Myocyte (in vitro differentiated cells): Measurements from ENCODE around the gene C10orf62. TPM values are rescaled to one million over a fixed set of nuclear protein-coding genes. Genes with fewer than 3 reads are reported as not detected.
"Not testable (repeated sequence)": the region's sequence is repeated elsewhere in the genome, so short reads cannot be mapped to it uniquely, and the experiment has no call there.

Source experiments
- DNase-seq: peaks from one replicate; pipeline ENCODE4 v3.0.0-alpha.2; 2012; ENCODE audit warnings: low read depth
- polyA plus RNA-seq: library from polyadenylated mRNA; unstranded; fragments of >200 nt; gene quantifications from one replicate; pipeline ENCODE4 v1.2.1, GENCODE V29; 2012; ENCODE audit warnings: missing spikeins
- total RNA-seq: library from RNA; depleted of rRNA; stranded (reverse); fragments of >200 nt; gene quantifications from 2 replicates; pipeline ENCODE4 v1.2.3, GENCODE V29; 2014

The C10orf62 gene, protein sequence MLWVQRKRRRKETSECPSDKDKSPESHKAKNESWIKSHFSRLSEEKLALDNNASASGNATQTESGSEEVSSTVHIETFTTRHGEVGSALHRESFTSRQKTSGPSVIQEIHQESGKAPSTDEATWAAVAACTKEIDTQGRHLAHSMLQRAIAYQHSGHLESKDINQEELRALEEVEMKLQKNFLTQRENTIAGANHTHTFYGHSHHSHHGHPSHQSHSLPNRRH
- 0.62 TPM in 1 of 2 replicates, not detected in the other for total RNA-seq
- polyA plus RNA-seq: not detected

DNA sequence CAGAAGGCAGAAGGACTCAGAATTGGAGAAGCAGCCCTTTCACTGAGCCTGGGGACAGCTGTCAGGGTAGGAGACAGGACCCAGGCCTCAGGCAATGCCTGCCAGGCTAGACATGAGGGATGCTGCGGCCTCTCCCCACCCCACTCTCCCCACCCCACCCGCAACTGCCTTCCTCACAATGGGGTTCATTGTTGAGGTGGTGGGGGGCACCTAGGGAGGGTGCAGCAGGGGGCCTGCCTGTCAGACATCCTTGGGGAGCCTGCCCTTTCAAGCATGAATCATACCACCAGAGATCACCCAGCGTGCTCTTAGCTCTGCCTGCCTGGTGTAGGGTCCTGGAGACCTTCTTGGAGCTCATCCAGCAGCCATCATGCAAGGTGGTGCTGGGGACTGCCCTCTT, at the start of gene C10orf62:
Gene C10orf62, plus strand, starts transcription at position 243 of the 400 bp plus-strand sequence. CDS start 177 bp downstream, outside the sequence.
- DNase-seq: no peak

DNA sequence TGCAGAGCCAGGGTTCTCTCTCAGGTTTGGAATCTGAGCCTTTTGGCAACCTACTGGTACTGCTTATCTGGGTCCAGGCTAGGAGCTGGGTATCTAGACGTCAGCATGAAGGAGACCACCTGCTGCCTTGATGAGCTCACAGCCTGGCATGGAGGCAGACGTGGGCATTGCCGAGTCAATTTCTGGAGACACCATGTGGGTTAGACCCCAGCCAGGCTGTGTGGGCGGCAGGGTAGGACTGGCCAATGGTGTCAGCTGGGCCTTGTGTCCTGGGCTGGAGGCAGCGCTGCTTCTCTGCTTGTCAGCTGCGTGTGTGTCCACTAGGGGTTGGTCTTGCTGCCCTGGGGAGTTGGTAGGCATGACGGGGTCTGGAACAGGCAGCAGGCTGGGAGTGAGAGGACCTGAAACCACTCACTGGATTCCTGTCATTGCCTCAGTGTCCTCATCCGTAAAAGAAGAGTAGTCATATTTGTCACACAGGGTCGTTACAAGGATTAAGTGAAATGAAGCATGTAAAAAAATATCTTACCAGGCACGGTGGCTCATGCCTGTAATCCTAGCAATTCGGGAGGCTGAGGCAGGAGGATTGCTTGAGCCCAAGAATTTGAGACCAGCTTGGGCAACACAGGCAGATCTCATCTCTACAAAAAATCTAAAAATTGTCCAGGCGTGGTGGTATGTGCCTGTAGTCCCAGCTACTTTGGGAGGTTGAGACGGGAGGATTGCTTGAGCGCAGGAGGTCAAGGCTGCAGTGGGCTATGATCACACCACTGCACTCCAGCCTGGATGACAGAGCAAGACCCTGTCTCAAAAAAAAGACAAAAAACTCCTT, 48.6 kb upstream of the C10orf62 start:
- peak; percentile 81 for DNase-seq

DNA sequence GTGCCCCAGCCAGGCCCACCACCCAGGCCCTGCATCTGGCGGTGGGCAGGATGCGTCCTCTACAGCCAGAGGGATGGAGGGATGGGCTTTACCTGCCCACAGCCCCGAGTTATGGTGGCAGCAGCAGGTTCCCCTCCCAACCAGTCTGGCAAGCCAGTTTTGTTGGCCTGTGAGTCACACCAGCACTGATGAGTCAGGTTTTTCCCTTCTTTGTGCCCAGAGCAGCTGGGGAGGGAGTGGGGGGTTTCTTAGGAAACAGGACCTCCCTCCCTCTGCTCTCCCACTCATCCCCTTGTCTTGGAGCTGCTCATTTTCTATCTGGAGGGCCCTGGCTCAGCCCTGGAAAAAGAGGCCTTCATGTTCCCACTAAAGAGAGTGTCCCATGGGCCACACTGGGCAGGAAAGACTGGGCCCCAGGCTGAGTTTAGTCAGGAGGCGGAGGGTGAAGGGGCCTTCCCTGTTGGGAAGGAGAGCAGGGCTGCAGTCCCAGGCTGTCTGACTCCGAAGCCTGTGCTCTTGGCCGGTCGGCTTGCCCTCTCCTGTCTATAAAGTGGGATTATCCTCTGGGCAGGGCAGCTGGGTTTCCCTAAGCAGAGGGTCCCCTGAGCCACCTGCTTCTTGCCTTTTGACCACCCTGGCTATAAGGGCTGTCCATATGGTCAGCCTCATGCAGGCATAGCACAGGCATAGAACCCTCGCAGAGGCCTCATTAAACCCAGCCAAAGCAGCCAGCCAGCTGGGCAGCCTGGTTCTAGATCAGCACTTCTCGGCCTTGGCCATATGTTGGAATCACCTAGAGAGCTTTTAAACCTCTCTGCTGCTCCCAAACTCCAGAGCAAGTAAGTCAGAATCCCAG, 47.1 kb upstream of the C10orf62 start:
- DNase-seq: peak; percentile 95

DNA sequence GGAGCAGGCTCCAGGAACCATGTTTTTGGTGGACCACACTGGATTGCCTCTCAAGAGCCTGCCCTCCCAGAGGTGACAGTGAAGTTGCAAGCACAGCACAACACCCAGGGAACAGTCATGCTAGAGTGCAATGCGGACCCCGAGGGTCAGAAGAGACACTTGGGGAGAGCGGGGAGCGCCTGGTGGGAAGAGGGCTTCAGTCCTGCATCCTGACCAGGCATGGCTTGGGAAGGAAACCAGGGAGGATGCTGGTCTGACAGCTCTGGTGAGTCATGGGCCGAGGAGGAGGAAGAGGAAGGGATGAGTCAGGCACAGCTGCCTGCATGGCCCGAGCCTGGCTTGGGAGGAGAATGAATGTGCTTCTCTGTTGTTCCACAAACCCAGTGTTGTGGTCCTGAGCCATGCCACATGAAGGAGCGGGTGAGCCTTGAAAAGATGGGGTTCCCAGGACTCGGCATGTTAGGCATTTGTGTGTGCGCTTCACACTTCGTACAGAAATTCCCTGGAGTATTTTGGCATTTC, 46.4 kb upstream of the C10orf62 start:
- peak; percentile 99 for DNase-seq

DNA sequence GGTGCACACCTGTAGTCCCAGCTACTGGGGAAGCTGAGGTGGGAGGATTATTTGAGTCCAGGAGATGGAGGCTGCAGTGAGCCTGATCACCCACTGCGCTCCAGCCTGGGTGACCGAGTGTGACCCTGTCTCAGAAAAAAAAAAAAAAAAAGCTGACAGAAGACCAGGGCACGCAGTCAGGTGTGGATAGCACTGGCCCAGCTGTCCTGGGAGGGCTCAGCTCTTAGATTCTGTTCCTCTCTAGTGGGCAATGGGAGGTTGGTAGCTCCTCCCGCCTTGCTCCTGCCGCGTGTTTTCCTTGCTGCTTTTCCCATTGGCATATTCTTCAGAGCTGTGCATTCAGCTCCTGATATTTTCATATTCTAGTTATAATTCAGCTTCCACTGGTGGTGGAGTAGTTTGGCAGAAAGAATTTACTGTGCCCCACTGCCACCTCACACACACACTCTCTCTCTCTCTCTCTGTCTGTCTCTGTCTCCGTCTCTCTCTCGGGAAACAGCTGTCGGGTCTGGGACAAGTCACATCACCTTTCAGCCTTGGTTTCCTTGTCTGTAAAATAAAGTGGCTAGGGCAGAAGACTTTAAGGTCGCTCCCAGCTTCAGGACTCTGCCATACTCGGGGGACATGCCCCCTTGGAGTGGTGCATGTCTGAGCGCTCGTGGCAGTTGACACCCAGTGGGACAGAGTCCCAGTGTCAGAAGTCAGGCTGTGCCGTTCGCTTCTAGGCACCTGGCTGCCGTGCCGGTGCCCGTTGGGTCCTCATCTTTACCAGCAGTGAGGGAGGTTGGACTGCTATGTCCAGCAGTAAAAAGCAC, 42.9 kb upstream of the C10orf62 start:
- peak; percentile 74 for DNase-seq

DNA sequence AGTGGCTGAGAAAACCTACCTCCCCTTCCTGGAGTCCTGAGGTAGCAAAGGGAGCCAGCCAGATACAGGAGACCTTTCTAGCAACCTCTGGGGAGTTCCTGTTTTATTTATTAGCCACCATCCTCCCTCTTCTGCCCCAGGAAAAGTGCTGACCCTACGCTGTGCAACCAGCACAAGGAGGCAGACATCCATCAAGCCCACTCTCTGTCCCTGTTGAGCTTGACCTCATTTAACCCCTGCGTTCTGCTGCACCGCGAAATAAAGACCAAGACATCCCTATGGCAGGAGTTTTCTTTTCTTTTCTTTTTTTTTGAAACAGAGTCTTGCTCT, 42.3 kb upstream of the C10orf62 start:
- no peak for DNase-seq

DNA sequence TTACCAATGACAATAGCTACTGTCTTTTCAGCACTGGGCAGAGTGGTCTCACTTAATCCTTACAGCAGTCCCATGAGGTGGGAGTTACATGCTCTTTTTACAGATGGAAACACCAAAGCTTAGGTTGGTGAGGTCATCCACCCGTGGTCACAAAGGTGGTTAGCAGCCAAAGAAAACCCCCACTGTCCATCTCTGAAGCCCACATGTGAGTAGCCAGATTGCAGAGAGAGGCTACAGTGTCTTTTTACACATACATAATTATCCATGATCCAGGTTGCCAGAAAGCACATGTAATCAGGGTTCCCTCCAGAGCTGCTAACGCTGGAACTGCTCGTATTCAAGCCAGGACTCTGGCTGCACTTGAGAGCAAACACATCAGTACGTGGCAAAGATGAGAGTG, 41.6 kb upstream of the C10orf62 start:
- DNase-seq: peak; percentile 32

DNA sequence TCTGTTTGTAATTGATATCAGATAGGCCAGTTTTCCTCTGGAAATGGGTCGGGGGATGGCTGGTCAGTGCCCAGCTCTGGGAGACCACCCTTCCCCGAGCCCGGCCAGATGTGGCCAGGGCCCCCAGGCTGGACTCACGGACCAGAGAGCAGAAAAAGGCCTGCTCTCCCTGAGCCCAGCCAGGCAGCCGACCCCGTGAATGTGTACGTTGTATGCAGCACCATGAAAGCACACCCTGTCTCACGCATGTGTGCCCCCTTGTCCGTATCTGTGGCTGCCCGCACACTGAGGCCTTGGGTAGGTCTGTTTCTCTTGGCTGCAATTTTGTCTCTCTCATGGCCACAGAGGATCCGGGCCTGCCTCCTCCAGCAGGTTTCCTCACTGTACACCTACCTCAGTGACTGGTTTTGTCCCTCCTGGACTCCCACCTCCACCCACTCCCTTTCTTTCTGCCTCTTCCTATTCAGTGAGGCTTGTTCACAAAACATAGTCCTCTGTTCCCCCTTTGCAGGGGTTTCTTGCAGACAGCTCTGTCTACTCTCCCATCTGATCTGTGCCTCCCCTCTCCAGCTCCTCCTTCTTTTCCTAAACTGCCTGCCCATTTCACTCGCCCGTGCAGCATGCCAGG, 40.6 kb upstream of the C10orf62 start:
- no peak for DNase-seq

DNA sequence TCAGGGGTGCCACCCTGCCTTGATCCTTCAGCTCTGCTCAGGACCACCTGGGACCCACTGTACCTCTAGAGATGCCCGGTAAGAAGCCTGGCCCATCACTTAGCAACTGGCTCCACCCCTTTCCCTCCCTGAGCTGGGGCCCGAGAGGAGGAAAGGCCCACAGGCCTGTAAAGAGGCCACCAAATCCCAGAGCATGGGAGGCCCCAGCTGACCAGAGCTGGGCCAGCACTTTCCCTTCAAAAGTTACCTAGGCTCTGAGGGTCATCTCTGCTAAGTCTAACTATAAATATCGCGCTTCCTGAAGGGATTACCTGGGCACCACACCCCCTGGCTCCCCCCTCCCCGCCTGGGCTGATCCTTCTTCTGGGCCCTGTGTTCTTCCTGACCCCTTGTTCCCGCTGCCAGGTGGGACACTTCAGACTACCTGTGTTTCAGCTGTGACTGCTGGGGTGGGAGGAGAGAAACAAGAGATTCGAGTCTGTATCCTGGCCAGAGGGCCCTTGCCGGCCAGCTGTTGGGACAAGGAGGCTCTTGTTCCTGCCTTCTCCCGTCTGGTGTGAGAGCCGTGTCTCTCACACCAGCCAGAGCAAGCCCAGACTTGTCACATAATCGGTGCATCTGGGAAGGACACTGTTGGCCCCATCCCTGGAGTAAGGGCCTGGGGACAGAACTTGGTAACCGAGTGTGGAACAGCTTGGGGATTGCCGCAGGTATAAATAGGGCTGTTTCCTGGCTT, 39.8 kb upstream of the C10orf62 start:
- DNase-seq: peak; percentile 41

DNA sequence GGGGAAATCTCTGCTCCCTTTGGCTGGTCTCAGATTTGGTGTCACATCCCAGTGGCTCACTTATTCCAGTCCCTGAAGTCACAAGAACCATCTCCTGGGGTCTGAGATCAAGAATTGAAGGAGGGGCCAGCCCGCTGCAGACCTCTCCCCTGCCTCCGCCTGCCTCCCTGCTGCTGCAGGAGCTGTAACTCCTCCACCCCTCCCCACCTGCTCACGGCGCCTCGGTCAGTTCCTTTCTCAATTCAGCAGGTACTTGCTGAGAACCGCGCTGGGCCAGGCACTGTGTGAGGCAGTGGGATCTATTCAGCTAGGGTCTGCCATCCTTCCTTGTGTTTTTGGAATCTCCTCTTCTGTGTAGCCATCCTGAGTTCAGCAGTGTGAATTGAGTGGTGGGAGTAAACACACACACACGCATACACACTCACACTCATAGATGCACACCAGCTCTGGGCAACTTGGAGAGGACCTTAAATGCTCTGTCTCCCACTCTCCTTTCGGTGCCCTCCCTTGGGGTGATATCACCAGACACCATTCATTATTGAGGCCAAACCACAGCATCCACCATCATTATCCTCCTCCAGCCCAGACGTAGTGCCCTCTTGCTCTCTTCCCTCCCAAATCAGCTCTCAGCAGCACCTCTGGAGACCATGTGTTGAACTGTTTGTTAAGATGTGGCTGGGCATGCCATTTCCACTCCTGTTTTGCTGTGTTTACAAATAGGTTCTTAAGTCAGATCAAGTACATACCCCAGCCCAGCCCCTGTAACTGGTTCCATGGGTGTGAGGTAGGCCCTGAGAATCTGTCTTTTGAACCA, 39.0 kb upstream of the C10orf62 start:
- no peak for DNase-seq

DNA sequence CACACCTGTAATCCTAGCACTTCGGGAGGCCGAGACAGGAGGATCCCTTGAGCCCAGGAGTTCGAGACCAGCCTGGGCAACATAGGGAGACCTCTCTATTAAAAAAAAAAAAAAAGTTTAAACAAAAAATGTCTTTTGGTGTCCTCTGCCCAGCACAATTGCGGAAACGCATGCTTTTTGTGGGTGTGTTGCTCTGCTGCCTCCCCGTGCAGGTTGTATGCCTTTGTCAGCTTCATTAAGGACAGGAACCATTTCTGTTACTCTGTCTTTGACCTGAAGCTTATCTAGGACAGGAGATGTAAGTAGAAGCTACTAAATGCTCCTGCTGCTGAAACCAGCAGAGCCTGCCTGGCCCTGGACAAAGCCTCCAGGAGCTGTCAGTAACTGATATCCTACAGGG, 38.2 kb upstream of the C10orf62 start:
- DNase-seq: no peak

DNA sequence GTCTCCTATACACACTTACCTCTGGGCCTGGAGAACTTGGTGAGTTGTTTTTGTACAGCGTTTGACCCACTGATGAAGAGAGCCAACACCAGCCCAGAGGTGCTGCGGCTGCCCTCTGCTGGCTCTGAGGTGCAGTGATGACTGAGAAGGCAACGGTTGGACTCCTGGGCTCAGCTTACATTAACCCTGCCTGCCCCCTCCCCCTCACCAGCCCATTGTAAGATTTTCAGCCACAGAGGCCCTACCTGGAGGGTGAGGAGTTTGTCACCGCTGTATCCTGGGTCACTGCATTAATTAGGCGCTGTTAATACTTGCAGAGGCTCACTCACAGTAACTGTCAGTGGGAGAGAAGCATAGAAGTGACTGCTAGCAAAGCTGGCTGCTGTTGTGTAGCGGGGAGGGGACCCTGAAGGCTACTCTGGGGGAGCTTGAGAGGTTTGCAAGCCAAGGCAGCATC, 35.9 kb upstream of the C10orf62 start:
- peak; percentile 79 for DNase-seq

DNA sequence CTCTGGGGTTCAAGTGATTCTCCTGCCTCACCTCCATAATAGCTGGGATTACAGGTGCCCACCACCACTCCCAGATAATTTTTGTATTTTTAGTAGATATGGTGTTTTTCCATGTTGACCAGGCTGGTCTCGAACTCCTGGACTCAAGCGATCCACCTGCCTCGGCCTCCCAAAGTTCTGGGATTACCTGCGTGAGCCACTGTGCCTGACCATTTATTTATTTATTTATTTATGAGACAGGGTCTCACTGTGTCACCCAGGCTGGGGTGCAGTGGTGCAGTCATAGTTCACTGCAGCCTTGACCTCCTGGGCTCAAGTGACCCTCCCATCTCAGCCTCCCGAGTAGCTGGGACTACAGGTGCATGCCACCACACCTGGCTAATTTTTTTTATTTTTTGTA, 35.2 kb upstream of the C10orf62 start:
- not testable (repeated sequence) for DNase-seq

DNA sequence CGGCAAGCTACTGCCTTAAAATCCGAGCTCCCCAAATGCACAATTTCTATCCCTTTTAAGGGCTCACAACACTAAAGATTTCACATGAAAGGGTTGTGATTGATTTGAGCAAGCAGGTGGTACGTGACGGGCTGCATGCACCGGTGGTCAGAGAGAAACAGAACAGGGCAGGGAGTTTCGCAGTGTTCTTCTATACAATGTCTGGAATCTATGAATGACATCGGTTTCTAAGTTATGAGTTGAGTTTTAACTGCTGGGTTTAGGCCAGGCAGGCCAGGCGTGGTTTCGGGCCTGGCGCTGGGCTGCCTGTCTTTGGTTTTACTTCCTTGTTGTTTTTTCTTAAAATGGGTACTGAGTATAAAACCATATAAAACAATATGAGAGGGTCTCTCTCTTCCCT, 34.0 kb upstream of the C10orf62 start:
- not testable (repeated sequence) for DNase-seq

DNA sequence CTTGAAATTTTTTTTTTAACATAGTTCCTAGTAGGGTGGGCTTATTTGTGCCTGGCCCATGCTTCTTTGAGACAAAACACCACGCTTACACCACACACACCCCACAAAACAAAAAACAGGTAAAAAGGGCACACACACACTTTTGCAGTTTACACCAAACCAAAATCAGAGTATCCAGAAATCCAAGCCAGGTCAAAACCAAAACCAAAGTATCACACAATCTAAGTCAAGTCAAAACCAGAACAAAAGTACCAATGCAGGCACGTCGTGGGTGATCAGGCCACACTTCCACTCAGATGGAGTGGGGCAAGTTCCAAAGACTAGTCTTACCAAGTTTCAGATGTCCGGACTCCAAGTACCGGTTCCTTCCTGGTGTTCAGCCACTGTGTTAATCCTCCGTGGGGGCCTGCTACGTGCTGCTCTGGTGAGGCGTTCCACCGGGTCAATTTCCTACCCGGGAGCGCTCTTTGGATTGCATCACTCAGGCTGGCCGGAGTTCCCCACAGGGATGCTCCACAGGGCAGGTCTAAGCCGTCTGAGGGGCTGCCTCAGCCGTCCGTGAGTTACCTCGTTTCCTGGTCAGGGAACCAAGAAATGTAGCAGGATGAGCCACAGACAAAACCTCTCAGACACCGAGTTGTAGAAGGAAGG, 28.7 kb upstream of the C10orf62 start:
- DNase-seq: peak; percentile 52

DNA sequence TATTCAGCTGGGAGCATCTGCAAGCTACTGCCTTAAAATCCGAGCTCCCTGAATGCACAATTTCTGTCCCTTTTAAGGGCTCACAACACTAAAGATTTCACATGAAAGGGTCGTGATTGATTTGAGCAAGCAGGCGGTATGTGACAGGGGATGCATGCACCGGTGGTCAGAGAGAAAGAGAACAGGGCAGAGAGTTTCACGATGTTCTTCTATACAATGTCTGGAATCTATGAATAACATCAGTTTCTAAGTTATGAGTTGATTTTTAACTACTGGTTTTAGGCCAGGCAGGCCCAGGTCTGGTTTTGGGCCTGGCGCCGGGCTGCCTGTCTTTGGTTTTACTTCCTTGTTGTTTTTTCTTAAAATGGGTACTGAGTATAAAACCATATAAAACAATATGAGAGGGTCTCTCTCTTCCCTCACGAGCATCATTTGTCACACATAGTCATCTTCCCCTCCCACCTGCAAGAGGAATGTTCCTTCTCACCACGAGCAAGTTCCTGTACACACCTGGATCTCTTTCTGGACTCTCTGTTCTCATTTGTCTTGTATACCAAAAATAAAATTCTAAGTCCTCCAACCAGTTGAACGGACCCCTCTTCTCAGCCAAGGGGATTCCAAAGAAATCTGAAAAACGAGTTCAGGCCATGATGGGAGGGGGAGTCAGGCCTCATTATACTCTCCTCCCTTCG, 28.0 kb upstream of the C10orf62 start:
- DNase-seq: not testable (repeated sequence)

DNA sequence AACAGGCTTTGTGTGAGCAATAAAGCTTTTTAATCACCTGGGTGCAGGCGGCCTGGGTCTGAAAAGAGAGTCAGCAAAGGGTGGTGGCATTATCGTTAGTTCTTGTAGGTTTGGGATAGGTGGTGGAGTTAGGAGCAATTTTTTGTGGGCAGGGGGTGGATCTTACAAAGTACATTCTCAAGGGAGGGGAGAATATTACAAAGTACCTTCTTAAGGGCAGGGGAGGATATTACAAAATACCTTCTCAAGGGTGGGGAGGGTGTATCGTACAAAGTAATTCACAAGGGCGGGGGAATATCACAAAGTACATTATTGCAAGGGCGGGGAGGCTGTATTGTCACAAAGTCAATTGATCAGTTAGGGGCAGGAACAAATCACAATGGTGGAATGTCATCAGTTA, 27.2 kb upstream of the C10orf62 start:
- not testable (repeated sequence) for DNase-seq
